Ovary (tissue), 9 donors: ENCODE measurements around the gene PALLD. TPM values are rescaled to one million over a fixed set of nuclear protein-coding genes. Genes with fewer than 3 reads are reported as not detected.

Experiments
- DNase-seq, 5 donors: peaks; one replicate each; pipeline ENCODE4 v3.0.0-alpha.2; 2019 to 2020
- H3K27ac ChIP-seq, 2 donors: fragments of 200-600 bp; one replicate each; pipeline versions ENCODE4 v1.5.1 to v1.8.0; 2019 to 2022
- H3K27me3 ChIP-seq: fragments of 200-600 bp; one replicate; pipeline ENCODE4 v1.8.0; 2022
- H3K36me3 ChIP-seq: fragments of 200-600 bp; sonication (generic); one replicate; pipeline ENCODE4 v1.5.1; 2019
- H3K4me1 ChIP-seq: one replicate; pipeline ENCODE4 v1.8.1; 2013; ENCODE audit warnings: mild to moderate bottlenecking, moderate library complexity; ENCODE audit not compliant: insufficient read depth
- H3K4me3 ChIP-seq: fragments of 200-600 bp; sonication (generic); one replicate; pipeline ENCODE4 v1.5.1; 2017
- H3K9me3 ChIP-seq, 2 donors: fragments of 200-600 bp in 1 of 2; sonication (generic) in 1 of 2; one replicate each; pipeline versions ENCODE4 v1.5.1 to v1.8.1; 2013 to 2019; ENCODE audit warnings: mild to moderate bottlenecking in 1 of 2, moderate library complexity in 1 of 2
- CTCF ChIP-seq, 3 donors: fragments of 450-650 bp in 2 of 3; fragments of 200-600 bp in 1 of 3; IDR thresholded peaks; one replicate each; pipeline versions ENCODE4 v1.5.1 to v1.8.0; 2016 to 2022; ENCODE audit warnings: antibody characterized with exemption in 3 of 3, mild to moderate bottlenecking in 1 of 3
- EP300 ChIP-seq: sonication (generic); formaldehyde crosslinking; IDR thresholded peaks from one replicate; pipeline ENCODE4 v1.6.1; 2017; ENCODE audit warnings: antibody characterized with exemption
- POLR2A ChIP-seq: fragments of 450-650 bp; IDR thresholded peaks from one replicate; pipeline ENCODE4 v1.6.1; 2017; ENCODE audit warnings: antibody characterized with exemption, mild to moderate bottlenecking, moderate library complexity
- WGBS, 3 donors: extraction: QIAGEN DNeasy Blood & Tissue Kit in 1 of 3; methylation state at CpG; one replicate each; pipeline versions ENCODE4 v1.1.5 to v1.1.7; 2013 to 2017; 5-methylcytosine and 5-hydroxymethylcytosine counted together
- intact Hi-C, 4 donors: fragments of 100-400 bp; cut with DNase I; formaldehyde crosslinking; loops; one replicate each; pipeline versions ENCODE4 v1.11.0 to v1.15.1; 2022 to 2023
- polyA plus RNA-seq, 2 donors: library from polyadenylated mRNA; stranded (reverse); fragments of 200-250 nt in 1 of 2; fragments of 350-450 nt in 1 of 2; fragmentation: Illumina TruSeq in 1 of 2; extraction: RNeasy Lipid Tissue Mini Kit (QIAGEN cat#74804) in 1 of 2; gene quantifications; one replicate each; pipeline ENCODE4 v1.2.3, GENCODE V29; 2013 to 2014
- total RNA-seq, 7 donors: library from RNA; depleted of rRNA in 2 of 7; stranded (reverse); fragments of >200 nt in 2 of 7; fragmentation: NEBNext Ultra II Directional in 3 of 7; extraction: Animal tissue kit (Norgen Biotek cat#: 25700) in 3 of 7; gene quantifications; one replicate each; pipeline versions ENCODE4 v1.1.0 to v1.2.4, GENCODE V29; 2016 to 2023
- donor health status: DM: no; HTN: no; CAD: no; lungs with moderate emphysema.
- donor health status: DM: no; HTN: no; CAD: no.
- donor health status: Bipolar disorder and iron deficiency.
- donor health status: DM: yes; HTN: yes; CAD: no.
- donor health status: DM: no; HTN: no; CAD: no.
- donor health status: DM: yes; HTN: yes; CAD: no.

Gene PALLD
- total and polyA plus RNA-seq, 9 donors = 96.8 to 605 (median 137) TPM

- H3K36me3 ChIP-seq = no peaks in the 10 kb centered on the region
- H3K27me3 ChIP-seq = no peaks in the 10 kb centered on the region
- no peaks in the 10 kb centered on the region for H3K4me1 ChIP-seq
- intact Hi-C loops = no loop called here
- H3K4me3 ChIP-seq = no peak overlapping the region
- no peaks in the 10 kb centered on the region for H3K9me3 ChIP-seq
- WGBS, 3 donors = 80 to 86% (median 80%) methylated on average over 8 of the region's 8 CpGs
- TF ChIP-seq POLR2A (no peak), EP300 (no peak), CTCF (IDR thresholded peaks at IDR 0.05) (no peak)
- DNase-seq = no peak
- H3K27ac ChIP-seq = no peak overlapping the region
Observed at GRCh38 chr4:168685136-168685809, 188.4 kb downstream of the PALLD start.

- Histone ChIP-seq H3K27ac (no peak overlapping the region), H3K4me3 (no peak overlapping the region), H3K9me3 (no peaks in the 10 kb centered on the region), H3K4me1 (peaks cover 6% of the 10 kb centered on the region), H3K36me3 (no peaks in the 10 kb centered on the region), H3K27me3 (no peaks in the 10 kb centered on the region)
- TF ChIP-seq EP300 (no peak), POLR2A (no peak), CTCF (IDR thresholded peaks at IDR 0.05) (no peak)
- WGBS, 3 donors = 69 to 87% (median 80%) methylated on average over 3 of the region's 3 CpGs
- DNase-seq = no peak
- intact Hi-C loops = no loop called here
Observed at GRCh38 chr4:168688584-168688983, 191.7 kb downstream of the PALLD start.

GRCh38 chr4:168689791-168690190 is 192.9 kb downstream of the PALLD start:
- peaks cover 6% of the 10 kb centered on the region for H3K4me1 ChIP-seq
- H3K9me3 ChIP-seq = no peaks in the 10 kb centered on the region
- H3K36me3 ChIP-seq = no peaks in the 10 kb centered on the region
- no peak overlapping the region for H3K27ac ChIP-seq
- WGBS, 3 donors = 95 to 98% (median 97%) methylated on average over 1 of the region's 1 CpG
- no peak overlapping the region for H3K4me3 ChIP-seq
- intact Hi-C loops = no loop called here
- no peak for DNase-seq
- no peaks in the 10 kb centered on the region for H3K27me3 ChIP-seq
- no peak for TF ChIP-seq POLR2A
- TF ChIP-seq CTCF (IDR thresholded peaks at IDR 0.05) = no peak
- no peak for TF ChIP-seq EP300

- DNase-seq = no peak
- H3K27me3 ChIP-seq = no peaks in the 10 kb centered on the region
- no peak overlapping the region for H3K27ac ChIP-seq
- no peak for TF ChIP-seq POLR2A
- TF ChIP-seq EP300 = no peak
- TF ChIP-seq CTCF (IDR thresholded peaks at IDR 0.05) = no peak
- intact Hi-C loops = no loop called here
- H3K4me3 ChIP-seq = no peak overlapping the region
- no peaks in the 10 kb centered on the region for H3K9me3 ChIP-seq
- 48 to 54% (median 52%) methylated on average over 2 of the region's 2 CpGs for WGBS, 3 donors
- peaks cover 6% of the 10 kb centered on the region for H3K4me1 ChIP-seq
- H3K36me3 ChIP-seq = no peaks in the 10 kb centered on the region
Observed at GRCh38 chr4:168690199-168690598, 193.3 kb downstream of the PALLD start.
